ENCODE data around the gene SLC24A3. TPM values are rescaled to one million over a fixed set of nuclear protein-coding genes. Genes with fewer than 3 reads are reported as not detected.

SLC24A3 gene
- total and polyA plus RNA-seq, 2 experiments from 2014 or later: 0.81 to 2.5 TPM

DNA sequence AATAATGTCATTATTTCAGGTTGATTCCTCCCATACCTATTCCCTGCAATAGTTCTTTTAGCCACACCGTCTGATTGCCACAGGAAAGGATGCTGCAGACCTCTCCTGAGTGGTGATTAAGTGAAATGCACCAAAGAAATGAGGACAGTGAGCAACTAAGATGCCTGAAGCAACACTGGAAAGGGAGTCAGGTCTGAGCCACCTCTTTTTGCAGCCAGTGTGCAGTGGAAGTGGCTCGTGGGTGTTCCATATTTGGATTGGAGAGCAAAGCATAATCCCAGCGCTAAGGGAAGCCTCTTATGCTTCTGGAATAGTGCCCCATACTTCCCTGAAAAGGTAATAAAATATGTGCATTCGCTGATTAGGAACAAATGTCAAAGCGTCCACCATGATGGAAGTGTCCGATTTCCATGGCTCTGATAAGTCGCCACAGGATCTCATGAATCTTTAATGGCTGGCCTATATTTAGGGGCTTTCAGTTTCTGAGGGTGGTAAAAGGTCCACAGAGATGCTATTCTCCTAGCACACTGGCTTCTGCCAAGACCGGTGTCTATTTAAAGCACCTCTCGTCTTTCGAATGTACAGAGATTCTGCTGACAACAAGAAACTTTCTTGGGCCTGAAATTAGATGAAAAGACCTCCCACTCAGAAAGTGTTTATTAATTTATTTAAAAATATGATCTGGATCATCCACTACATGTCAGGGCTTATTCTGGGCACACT lies 253.9 kb downstream of the SLC24A3 start:
- no peak overlapping the region for H3K27ac Mint-ChIP-seq
- Histone ChIP-seq H3K36me3 (ENCODE audit: insufficient read depth) (no peaks in the 10 kb centered on the region), H3K27me3 (ENCODE audit: insufficient read depth) (no peaks in the 10 kb centered on the region), H3K4me1 (ENCODE audit: insufficient read depth) (no peaks in the 10 kb centered on the region), H3K4me3 (no peak overlapping the region), H4K20me1 (replicated peaks; ENCODE audit: insufficient read depth) (no peaks in the 10 kb centered on the region), H3K4me2 (no peak overlapping the region), H3F3A (replicated peaks; ENCODE audit: low read depth) (no peaks in the 10 kb centered on the region), H2AFZ (no peak overlapping the region), H3K9me2 (ENCODE audit: insufficient read depth) (peaks cover 12% of the 10 kb centered on the region; the same call in 1 of the 2 replicates), H3K27ac (ENCODE audit: low read depth) (no peak overlapping the region), H3K79me2 (replicated peaks; ENCODE audit: insufficient read depth) (no peaks in the 10 kb centered on the region)
- no peaks in the 10 kb centered on the region for H3K4me1 Mint-ChIP-seq
- ATAC-seq (no peak), DNase-seq (ENCODE audit: low spot score) (no peak)
- H3K36me3 Mint-ChIP-seq (ENCODE audit: low read depth): no peaks in the 10 kb centered on the region
- H3K27me3 Mint-ChIP-seq (ENCODE audit: insufficient read depth, low read depth, poor library complexity): peaks cover 3% of the 10 kb centered on the region
- no peak overlapping the region for H3K4me3 Mint-ChIP-seq
- H3K9me3 Mint-ChIP-seq: no peaks in the 10 kb centered on the region; the same call in 2 of the 3 replicates
- no peak for TF ChIP-seq JUNB (IDR thresholded peaks at IDR 0.05; ENCODE audit: unreplicated experiment)
- TF ChIP-seq, protein P1, sequence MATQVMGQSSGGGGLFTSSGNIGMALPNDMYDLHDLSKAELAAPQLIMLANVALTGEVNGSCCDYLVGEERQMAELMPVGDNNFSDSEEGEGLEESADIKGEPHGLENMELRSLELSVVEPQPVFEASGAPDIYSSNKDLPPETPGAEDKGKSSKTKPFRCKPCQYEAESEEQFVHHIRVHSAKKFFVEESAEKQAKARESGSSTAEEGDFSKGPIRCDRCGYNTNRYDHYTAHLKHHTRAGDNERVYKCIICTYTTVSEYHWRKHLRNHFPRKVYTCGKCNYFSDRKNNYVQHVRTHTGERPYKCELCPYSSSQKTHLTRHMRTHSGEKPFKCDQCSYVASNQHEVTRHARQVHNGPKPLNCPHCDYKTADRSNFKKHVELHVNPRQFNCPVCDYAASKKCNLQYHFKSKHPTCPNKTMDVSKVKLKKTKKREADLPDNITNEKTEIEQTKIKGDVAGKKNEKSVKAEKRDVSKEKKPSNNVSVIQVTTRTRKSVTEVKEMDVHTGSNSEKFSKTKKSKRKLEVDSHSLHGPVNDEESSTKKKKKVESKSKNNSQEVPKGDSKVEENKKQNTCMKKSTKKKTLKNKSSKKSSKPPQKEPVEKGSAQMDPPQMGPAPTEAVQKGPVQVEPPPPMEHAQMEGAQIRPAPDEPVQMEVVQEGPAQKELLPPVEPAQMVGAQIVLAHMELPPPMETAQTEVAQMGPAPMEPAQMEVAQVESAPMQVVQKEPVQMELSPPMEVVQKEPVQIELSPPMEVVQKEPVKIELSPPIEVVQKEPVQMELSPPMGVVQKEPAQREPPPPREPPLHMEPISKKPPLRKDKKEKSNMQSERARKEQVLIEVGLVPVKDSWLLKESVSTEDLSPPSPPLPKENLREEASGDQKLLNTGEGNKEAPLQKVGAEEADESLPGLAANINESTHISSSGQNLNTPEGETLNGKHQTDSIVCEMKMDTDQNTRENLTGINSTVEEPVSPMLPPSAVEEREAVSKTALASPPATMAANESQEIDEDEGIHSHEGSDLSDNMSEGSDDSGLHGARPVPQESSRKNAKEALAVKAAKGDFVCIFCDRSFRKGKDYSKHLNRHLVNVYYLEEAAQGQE (IDR thresholded peaks at IDR 0.05; ENCODE audit: unreplicated experiment): no peak
- no peak for TF ChIP-seq ZNF114 (CRISPR knock-in tag; IDR thresholded peaks at IDR 0.05)
- TF ChIP-seq, protein P2, sequence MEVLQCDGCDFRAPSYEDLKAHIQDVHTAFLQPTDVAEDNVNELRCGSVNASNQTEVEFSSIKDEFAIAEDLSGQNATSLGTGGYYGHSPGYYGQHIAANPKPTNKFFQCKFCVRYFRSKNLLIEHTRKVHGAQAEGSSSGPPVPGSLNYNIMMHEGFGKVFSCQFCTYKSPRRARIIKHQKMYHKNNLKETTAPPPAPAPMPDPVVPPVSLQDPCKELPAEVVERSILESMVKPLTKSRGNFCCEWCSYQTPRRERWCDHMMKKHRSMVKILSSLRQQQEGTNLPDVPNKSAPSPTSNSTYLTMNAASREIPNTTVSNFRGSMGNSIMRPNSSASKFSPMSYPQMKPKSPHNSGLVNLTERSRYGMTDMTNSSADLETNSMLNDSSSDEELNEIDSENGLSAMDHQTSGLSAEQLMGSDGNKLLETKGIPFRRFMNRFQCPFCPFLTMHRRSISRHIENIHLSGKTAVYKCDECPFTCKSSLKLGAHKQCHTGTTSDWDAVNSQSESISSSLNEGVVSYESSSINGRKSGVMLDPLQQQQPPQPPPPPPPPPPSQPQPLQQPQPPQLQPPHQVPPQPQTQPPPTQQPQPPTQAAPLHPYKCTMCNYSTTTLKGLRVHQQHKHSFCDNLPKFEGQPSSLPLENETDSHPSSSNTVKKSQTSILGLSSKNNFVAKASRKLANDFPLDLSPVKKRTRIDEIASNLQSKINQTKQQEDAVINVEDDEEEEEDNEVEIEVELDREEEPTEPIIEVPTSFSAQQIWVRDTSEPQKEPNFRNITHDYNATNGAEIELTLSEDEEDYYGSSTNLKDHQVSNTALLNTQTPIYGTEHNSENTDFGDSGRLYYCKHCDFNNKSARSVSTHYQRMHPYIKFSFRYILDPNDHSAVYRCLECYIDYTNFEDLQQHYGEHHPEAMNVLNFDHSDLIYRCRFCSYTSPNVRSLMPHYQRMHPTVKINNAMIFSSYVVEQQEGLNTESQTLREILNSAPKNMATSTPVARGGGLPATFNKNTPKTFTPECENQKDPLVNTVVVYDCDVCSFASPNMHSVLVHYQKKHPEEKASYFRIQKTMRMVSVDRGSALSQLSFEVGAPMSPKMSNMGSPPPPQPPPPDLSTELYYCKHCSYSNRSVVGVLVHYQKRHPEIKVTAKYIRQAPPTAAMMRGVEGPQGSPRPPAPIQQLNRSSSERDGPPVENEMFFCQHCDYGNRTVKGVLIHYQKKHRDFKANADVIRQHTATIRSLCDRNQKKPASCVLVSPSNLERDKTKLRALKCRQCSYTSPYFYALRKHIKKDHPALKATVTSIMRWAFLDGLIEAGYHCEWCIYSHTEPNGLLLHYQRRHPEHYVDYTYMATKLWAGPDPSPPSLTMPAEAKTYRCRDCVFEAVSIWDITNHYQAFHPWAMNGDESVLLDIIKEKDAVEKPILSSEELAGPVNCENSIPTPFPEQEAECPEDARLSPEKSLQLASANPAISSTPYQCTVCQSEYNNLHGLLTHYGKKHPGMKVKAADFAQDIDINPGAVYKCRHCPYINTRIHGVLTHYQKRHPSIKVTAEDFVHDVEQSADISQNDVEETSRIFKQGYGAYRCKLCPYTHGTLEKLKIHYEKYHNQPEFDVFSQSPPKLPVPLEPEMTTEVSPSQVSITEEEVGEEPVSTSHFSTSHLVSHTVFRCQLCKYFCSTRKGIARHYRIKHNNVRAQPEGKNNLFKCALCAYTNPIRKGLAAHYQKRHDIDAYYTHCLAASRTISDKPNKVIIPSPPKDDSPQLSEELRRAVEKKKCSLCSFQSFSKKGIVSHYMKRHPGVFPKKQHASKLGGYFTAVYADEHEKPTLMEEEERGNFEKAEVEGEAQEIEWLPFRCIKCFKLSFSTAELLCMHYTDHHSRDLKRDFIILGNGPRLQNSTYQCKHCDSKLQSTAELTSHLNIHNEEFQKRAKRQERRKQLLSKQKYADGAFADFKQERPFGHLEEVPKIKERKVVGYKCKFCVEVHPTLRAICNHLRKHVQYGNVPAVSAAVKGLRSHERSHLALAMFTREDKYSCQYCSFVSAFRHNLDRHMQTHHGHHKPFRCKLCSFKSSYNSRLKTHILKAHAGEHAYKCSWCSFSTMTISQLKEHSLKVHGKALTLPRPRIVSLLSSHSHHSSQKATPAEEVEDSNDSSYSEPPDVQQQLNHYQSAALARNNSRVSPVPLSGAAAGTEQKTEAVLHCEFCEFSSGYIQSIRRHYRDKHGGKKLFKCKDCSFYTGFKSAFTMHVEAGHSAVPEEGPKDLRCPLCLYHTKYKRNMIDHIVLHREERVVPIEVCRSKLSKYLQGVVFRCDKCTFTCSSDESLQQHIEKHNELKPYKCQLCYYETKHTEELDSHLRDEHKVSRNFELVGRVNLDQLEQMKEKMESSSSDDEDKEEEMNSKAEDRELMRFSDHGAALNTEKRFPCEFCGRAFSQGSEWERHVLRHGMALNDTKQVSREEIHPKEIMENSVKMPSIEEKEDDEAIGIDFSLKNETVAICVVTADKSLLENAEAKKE (CRISPR knock-in tag; IDR thresholded peaks at IDR 0.05): no peak
- TF ChIP-seq ZNF331 (CRISPR knock-in tag; IDR thresholded peaks at IDR 0.05; ENCODE audit: low read depth): no peak
- TF ChIP-seq, protein P3, sequence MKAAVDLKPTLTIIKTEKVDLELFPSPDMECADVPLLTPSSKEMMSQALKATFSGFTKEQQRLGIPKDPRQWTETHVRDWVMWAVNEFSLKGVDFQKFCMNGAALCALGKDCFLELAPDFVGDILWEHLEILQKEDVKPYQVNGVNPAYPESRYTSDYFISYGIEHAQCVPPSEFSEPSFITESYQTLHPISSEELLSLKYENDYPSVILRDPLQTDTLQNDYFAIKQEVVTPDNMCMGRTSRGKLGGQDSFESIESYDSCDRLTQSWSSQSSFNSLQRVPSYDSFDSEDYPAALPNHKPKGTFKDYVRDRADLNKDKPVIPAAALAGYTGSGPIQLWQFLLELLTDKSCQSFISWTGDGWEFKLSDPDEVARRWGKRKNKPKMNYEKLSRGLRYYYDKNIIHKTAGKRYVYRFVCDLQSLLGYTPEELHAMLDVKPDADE (IDR thresholded peaks at IDR 0.05): no peak
- TF ChIP-seq EZH2 (IDR thresholded peaks at IDR 0.05; ENCODE audit: low read depth, unreplicated experiment): no peak
- no peak for TF ChIP-seq POLR2AphosphoS5 (IDR thresholded peaks at IDR 0.05; ENCODE audit: low read depth)
- TF ChIP-seq, protein P4, sequence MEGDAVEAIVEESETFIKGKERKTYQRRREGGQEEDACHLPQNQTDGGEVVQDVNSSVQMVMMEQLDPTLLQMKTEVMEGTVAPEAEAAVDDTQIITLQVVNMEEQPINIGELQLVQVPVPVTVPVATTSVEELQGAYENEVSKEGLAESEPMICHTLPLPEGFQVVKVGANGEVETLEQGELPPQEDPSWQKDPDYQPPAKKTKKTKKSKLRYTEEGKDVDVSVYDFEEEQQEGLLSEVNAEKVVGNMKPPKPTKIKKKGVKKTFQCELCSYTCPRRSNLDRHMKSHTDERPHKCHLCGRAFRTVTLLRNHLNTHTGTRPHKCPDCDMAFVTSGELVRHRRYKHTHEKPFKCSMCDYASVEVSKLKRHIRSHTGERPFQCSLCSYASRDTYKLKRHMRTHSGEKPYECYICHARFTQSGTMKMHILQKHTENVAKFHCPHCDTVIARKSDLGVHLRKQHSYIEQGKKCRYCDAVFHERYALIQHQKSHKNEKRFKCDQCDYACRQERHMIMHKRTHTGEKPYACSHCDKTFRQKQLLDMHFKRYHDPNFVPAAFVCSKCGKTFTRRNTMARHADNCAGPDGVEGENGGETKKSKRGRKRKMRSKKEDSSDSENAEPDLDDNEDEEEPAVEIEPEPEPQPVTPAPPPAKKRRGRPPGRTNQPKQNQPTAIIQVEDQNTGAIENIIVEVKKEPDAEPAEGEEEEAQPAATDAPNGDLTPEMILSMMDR (conservative IDR thresholded peaks at IDR 0.05; ENCODE audit: low read depth in 2 of 2): no peak
- TF ChIP-seq EZH2phosphoT487 (IDR thresholded peaks at IDR 0.05; ENCODE audit: unreplicated experiment): no peak
- TF ChIP-seq NANOG (IDR thresholded peaks at IDR 0.05; ENCODE audit: borderline replicate concordance): no peak
- no peak for TF ChIP-seq STAT1 (IDR thresholded peaks at IDR 0.05; ENCODE audit: unreplicated experiment)
- TF ChIP-seq CREB1 (CRISPR knock-in tag; IDR thresholded peaks at IDR 0.05; ENCODE audit: low read depth): no peak
